H4 (cell line): ENCODE measurements around the gene ADNP. TPM values are rescaled to one million over a fixed set of nuclear protein-coding genes. Genes with fewer than 3 reads are reported as not detected.
"Not testable (repeated sequence)": the region's sequence is repeated elsewhere in the genome, so short reads cannot be mapped to it uniquely, and the experiment has no call there.

ENCODE experiments used
- DNase-seq: peaks from one replicate; pipeline ENCODE4 v3.0.0-alpha.2; 2015; ENCODE audit warnings: low spot score
- total RNA-seq: library from RNA; depleted of rRNA; stranded (reverse); fragments of >200 nt; shearing (Covaris generic); gene quantifications from 2 replicates; pipeline ENCODE4 v1.2.3, GENCODE V29; 2014

The ADNP gene
- total RNA-seq, 1 experiment from 2014 or later, result 18.1 TPM

DNA sequence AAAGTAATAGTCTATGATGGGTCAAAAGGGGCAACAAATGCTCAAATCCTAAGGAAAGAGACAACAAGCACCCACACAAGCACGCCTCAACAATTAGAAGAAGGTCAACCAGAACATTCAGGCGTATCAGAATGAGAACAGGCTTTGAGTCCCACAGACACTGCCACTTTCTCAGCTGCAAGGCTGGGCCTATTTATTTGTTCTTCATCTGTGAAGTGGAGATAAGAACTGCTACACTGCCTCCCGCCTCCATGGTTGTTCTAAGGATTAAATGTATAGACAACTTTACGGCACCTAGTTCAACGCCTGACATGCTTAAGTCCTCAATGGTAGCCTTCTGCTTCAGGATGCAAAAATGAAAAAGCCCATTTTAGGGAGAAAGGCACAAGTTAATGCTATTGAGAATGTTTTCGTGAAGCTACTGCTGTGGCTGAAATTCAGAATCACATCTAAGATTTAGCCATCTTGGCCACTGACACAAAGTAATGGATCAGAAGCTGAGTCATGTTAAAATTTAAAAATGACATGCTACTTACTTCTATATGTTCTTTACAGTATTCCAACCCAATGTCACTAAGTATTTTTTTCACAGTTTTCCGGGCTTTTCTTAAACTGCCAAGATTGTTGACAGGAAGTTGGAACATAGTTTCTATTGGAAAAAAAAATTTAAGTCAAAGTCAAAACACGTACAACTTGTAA, 27.7 kb downstream of the ADNP start:
- DNase-seq, result no peak

DNA sequence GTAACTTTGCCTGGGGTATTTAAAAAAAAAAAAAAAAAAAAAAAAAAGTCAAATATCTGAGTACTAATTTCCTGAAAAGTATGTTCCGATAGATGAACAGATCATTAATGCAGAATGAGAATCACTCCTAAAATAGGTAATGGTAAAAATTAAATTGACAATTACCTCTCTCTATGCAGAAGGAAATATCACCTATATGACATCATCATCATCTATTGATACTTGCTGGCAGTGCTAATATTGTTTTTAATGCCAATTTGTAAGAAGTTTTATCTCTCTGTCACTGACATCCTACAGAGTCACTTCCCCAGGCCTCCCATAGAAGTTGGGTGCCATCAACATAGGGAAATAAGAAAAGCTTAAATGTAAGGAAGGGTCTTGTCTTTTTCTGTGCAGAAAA, 29.9 kb downstream of the ADNP start:
- DNase-seq, result no peak

DNA sequence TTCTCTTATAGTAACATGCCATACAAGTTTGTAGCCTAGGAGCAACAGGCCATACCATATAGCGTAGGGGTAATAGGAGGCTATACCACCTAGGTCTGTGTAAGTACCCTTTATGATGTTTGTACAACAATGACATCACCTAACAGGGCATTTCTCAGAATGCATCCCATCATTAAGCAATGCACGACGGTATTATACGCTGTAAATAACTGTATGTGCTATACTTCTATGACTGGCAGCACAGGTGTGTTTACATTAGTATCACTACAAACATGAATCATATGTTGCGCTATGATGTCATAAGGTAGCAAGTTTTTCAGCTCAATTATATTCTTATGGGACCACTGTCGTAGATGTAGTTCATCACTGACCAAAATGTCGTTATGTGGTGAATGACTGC, 31.0 kb downstream of the ADNP start:
- DNase-seq, result no peak

DNA sequence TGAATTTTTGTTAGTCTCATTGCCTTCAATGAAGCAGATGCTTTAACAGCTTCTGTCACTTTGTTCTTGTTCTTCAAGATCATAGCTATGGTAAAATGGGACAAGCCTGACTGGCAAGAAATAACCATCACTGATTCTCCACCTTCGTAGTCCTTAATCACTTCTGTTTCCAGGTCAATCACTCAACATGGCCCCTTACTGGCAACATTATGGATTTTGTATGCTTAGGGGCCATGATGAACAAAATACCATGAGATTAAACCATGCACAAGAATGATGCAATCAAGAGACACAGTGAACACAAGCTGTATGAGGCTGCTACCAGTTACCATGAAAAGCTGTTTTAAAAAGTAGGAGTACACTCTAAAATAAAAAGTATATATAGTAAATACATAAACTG, 32.8 kb downstream of the ADNP start:
- no peak for DNase-seq

DNA sequence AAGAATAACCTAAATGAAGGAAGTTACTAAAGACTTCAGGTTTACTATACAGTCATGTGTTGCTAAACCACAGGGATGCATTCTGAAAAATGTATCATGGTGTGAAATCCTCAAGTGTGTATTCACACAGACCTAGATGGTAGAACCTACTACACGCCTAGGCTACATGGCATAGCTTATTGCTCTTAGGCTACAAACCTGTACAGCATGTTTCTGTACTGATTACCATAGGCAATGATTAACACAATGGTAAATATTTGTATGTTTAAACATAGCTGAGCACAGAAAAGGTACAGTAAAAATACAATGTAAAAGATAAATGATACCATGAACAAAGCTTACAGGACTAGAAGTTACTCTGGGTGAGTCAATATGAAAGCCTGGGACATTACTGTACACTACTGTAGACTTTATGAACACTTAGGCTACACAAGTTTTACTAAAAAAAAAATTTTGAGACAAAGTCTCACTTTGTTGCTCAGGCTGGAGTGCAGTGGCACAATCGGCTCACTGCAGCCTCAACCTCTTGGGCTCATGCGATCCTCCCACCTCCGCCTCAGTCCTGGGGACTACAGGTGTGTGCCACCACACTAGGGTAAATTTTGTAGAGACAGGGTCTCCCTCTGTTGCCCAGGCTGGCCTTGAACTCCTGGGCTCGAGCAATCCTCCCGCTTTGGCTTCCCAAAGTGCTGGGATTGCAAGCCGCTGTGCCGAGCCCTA, 36.0 kb downstream of the ADNP start:
- DNase-seq, result no peak

DNA sequence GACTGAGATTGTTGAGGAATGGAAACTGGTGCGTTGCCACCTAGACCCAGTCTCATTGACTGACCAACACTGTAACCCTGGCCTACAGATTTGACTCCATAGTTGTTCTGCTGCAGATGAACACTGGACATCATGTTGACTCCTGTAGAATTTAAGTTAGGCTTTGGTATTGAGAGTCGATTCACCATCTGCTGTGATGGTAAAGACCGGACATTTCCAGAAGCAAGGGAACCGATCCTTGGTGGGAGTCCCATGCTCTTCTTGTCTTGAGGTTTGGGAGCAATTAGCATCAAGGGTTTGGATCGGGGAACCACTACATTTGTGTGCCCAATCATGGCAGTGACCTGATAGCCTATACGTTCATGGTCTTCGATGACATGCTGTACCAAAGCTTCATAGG, 37.6 kb downstream of the ADNP start:
- DNase-seq, result no peak

DNA sequence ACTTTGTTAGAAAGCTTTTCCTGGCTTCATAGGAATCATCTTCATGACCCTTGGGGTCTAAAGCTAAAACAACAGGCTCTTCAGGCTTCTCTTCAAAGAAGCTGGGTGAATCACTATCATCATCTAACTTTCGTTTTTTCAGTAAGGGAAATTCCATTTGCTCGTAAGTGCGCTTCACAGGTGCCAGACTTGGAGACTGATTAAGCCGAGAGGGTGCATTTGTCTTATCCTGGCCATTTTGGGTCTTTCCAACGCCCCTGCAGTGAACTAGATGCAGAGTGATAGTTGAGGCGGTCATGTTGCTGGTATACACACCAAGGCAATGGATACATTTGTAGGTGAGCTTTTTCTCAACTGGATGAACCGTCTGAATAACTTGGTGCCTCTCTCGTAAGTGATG, 38.8 kb downstream of the ADNP start:
- DNase-seq, result no peak

DNA sequence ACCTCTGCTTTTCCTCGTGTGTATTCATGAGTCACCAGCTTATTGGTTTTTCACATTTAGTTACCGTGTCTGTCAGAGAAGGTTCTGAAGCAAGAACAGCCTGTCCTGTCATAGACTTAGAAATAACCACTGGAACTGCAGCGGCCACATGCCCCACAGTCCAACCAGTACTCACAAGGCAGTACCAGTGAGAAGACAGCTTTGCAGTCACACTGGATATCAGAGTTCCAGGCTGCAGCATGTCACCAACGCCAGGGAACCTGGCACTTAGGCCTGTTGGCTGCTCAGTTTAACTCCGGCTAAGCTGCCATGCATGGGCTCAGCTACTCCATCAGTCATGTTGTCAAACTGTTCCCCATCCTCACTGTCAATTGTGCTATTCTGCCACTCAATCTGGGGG, 40.1 kb downstream of the ADNP start:
- no peak for DNase-seq

DNA sequence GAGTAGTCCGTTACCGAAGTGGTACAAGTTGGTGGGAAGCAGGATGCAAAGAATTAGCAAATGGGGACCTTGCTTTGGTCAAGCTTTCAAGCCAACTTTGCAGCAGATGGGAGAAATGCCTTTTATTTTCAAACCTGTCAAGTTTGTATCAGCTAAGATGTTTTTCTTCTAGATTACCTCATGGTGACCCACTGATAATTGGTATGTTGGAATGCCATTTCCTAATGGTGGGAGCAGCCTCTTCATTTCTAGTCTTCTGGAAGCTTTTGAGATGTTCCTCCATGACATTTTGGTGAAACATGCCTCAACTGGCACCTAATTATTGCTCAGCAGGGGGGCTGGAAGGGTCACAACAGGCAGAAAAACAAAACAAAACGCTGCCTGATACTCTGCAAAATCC, 43.7 kb downstream of the ADNP start:
- DNase-seq, result no peak

DNA sequence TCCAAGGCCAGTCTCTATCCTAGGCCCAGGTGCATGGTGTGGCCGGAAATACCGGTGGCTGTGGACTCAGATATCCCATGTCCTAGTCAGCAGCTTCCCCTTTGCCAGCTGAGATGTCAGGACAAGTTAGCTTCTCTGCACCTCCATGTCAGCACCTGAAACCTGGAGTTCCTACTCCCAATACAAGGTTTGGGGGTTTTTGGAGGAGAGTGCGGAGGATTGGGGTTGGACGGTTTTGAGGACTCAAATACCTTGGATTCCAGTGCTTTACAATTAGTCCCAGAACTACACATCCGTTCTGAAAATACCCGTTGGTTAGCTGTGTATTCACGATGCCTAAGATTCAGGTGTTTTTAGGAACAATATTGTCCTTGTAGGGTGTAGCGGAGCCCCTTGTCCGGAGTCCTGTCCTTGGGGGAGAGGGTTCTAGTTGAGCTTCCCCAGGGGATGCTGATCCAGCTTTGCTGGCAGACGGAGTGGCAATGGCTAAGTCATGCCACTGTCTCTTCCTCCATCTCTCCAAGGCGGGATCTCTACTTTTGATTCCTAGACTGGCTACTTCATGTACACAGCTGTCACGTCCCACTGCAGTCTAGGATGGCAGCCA, 45.0 kb downstream of the ADNP start:
- no peak for DNase-seq

DNA sequence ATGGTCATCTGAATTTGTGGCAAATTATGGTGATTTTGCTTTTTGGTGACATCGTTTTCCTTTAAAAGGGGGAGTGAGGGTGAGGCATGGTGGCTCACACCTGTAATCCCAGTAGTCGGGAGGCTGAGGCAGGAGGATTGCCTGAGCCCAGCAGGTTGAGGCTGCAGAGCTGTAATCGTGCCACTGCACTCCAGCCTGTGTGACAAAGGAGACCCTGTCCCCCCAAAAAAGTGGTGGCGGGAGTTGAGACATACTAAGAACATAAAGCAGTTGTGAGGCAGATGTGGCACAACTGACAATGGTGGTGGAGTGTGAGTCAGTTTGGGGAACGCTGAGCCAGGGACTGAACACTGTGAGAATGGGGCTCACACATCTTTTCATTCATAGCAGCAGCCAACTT, 45.5 kb downstream of the ADNP start:
- no peak for DNase-seq

DNA sequence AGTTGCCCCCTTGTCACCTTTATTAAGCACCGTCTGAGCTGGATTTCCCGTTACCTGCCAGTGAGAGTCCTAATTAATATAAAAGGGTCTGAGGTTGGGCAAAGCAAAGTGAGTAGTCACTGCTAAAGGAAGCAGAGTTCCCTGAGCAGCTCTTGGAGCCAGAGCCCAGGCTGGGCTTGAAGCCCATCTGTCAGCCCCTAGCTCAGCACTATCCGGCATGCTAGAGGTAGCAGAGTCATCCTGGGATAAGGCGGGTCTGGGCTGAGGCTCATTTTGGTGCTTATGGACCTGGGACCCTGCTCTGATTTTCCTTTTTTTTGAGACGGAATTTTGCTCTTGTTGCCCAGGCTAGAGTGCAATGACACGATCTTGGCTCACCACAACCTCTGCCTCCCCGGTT, 46.2 kb downstream of the ADNP start:
- no peak for DNase-seq

DNA sequence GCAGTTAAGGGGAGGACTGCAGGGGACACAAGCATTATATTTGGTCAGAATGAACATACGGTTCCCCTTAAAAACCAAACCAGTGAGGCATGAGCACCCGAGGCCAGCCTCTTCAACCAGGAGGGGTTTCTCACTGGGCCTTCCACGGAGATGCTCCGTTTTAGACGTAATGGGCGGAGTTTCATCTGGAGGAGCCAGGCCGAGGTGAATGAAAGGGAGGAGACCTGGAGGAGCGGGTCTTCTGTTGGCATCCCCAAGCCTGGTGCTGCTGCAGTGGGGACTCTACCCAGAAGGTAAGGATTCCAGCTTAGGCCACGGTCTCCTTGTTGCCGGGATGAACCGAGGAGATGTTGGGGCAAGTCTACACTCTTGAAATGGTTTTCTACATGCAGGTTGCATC, 47.4 kb downstream of the ADNP start:
- no peak for DNase-seq

DNA sequence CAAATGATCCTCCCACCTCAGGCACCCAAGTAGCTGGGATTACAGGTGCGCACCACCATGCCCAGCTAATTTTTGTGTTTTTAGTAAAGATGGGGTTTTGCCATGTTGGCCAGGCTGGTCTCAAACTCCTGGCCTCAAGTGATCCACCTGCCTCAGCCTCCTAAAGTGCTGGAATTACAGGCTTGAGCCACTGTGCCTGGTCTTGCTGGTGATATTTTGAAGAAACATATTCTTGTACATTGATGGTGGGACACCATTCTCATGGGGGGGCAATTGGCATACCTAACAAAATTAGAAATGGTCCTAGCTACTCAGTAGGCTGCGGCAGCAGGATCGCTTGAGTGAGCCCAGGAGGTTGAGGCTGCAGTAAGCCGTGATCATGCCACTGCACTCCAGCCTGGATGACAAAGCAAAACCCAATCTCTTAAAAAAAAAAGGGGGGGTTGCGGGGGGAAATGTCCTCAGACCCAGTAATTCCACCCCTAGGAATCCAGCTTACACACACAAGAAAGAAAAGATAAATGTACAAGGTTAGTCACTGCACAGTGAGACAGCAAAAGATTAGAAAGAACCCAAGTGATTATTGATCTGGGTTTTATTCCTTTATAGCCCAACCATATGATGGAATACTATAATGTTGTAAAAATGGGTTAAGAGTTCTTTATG, 49.3 kb downstream of the ADNP start:
- DNase-seq, result not testable (repeated sequence)

DNA sequence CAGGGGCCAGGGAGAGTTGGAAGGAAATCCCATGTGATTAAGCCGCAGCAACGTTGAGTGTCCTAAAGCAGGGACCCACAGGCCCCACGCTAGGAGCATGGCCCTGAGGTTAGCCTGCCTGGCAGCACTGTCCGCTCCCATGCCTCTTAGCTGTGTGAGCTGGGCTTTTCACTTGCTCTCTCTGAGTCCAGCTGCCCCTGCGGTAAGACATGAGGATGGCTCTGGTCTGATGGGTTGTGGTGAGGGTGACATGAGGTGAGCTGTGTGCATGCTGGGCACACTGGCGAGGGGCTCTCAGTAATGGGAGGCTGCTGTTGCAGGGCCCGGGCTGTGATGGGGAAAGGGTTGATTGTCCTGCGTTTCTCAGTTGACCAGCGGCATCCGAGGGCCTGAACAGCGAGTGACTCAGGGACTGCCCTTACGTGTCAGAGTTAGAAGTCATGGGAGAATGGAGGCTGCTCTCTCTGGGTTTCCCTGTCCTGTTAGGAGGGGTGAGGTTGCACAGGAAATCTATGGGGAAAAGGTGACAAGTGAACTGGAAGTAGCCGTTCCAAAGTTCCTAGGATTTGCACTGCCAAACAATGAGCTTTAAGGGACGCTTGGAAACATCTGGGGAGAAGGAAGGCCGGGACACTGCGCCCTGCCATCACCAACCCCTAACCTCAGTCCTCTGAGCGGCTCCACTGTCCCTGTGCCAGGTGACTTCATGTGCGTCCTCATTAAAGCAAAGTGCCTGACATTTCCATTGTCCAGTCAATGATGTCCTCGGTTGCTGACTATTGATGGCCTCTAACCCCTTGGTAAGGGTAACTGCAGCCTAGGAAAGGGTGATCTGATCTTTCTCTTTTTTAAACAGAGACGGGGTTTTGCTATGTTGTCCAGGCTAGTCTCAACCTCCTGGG, 51.3 kb downstream of the ADNP start:
- no peak for DNase-seq

DNA sequence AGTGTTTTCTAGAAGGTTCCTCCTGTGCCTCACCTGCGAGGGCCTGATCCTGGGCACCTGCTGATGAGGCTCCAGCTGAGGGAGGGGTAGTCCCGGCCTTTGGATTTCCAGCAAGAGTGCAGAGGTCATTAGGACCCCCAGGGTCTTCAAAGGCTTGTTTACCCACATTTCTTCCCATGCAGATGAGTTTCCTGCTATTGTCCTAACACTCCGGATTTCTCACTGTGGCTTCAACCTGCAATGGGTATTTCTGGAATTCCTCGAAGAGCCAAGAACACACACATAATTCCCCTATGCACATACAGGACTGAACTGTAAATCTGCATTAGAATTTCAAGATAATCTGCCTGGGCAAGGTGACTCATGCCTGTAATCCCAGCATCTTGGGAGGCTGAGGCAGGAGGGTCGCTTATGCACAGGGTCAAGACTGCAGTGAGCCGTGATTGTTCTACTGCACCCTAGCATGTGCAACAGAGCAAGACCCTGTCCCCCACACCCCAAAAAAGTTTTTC, 53.9 kb downstream of the ADNP start:
- no peak for DNase-seq

DNA sequence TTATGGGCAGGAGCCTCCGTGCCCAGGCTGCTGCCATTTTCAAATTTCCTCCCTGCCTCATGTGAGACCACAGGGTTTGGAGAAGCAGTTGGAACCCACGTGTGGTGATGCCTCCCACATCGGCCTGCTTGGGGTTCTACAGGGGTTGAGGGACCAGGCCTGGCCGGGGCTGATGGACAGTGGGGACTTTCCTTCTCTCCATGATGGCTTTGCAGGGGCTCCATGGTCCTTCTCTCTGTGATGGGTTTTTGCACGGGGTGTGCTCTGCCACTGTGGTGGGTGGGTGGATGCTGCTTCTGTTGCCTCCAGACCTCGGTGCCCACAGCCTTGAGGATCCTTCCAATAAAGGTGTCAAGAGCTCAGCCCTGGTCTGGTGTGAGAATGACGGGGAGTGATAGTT, 54.4 kb downstream of the ADNP start:
- DNase-seq, result no peak

DNA sequence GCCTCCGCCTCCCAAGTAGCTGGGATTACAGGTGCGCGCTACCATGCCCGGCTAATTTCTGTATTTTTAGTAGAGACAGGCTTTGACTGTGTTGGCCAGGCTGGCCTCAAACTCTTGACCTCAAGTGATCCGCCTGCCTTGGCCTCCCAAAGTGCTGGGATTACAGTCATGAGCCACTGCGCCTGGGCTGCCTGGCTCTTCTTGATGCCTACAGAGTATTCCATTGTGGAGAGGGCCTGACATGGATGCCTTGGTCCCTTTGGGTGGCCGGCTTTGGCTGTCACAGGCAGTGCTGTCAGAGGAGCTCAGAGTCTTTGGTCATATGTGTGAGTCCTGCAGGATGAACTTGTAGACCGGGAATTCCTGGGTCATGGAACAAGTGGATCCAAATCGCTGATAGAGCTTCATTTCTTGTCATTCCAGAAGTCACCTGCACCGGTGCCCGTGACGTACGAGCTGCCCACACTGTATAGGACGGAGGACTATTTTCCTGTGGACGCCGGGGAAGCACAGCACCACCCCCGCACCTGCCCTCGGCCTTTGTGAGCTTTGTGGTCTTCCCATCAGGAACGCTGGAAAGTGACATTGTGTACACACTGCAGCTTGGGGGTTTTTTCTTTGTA, 55.1 kb downstream of the ADNP start:
- DNase-seq, result no peak

DNA sequence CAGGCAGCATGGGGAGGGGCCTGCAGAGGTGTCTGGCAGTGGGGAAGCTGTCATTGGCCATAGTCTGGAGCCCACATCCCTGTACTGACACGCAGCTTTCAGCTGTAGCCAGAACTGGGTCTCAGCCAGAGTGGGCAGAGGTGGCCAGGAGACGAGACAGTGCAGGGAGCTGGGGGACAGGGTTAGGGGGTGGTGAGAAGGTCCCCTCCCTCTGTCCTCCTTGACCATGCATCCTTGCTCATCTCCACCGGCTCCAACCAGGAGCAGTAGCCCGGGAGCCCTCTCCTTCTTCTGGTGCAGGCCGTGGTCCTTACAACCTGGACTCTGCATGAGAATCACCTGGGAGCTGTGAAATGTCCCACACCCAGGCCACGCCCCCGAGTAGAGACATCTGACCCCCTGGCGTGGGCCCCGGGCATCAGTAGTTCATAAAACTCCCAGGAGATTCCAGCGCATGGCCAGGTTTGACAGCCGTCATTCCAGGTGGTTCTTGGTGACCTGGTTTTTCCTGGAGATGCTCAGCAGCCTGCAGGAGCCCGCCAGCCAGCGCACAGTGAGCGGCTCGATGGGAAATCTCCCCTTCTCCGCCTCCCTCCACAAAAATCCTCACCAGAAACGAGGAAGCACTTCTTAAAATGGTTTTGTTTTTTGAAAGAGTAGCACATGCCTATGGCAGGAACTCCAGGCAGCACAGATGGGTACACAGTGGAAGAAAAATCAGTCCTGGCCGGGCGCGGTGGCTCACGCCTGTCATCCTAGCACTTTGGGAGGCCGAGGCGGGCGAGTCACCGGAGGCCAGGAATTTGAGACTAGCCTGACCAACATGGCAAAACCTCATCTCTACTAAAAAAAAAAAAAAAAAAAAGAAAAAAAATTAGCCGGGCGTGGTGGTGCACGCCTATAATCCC, 56.2 kb downstream of the ADNP start:
- no peak for DNase-seq
